Measurements from ENCODE around the gene AKR1A1. TPM values are rescaled to one million over a fixed set of nuclear protein-coding genes. Genes with fewer than 3 reads are reported as not detected.
A peak's percentile ranks its signal among the peaks of the same experiment; 100 is the strongest.

Gene AKR1A1
- polyA plus RNA-seq, 1 experiment = 188 TPM

GRCh38 chr1:45569962-45570581, 19.4 kb downstream of the AKR1A1 start:
- H3K36me3 ChIP-seq (ENCODE audit: control insufficient read depth, insufficient read depth, low read length) = peaks cover 20% of the 10 kb centered on the region
- ChIA-PET CTCF (interaction anchor here (0.7 to 6.6 kb wide), 21 partner anchors 11 to 555 kb away, joined by 3 to 66 read pairs (median 5); partner anchors contain the start of genes AKR1A1, NASP and PRDX1), POLR2A (no interaction called here)
- peak; percentile 97 for TF ChIP-seq CTCF (IDR thresholded peaks at IDR 0.05; ENCODE audit: insufficient read depth, low read depth, low read length)
- no peak overlapping the region for H3K4me3 ChIP-seq (ENCODE audit: low read depth, low read length)
- no peaks in the 10 kb centered on the region for H3K27me3 ChIP-seq (ENCODE audit: control insufficient read depth, insufficient read depth, low read length)
- peak; percentile 27 for DNase-seq (ENCODE audit: low read depth)

- no peaks in the 10 kb centered on the region for H3K27me3 ChIP-seq (ENCODE audit: control insufficient read depth, insufficient read depth, low read length)
- no peak for DNase-seq (ENCODE audit: low read depth)
- peaks cover 20% of the 10 kb centered on the region for H3K36me3 ChIP-seq (ENCODE audit: control insufficient read depth, insufficient read depth, low read length)
- ChIA-PET POLR2A (no interaction called here), CTCF (interaction anchor here (0.7 to 6.6 kb wide), 13 partner anchors 12 to 343 kb away, joined by 3 to 66 read pairs (median 7); partner anchors contain the start of genes AKR1A1 and NASP)
- no peak for TF ChIP-seq CTCF (IDR thresholded peaks at IDR 0.05; ENCODE audit: insufficient read depth, low read depth, low read length)
- no peak overlapping the region for H3K4me3 ChIP-seq (ENCODE audit: low read depth, low read length)
Observed at GRCh38 chr1:45570631-45571030, 20.0 kb downstream of the AKR1A1 start.

- POLR2A ChIA-PET = no interaction called here
- CTCF ChIA-PET = interaction anchor here (6.6 kb wide), 1 partner anchor 9 kb away, joined by 66 read pairs; the partner anchor contains the start of gene NASP
- H3K36me3 ChIP-seq (ENCODE audit: control insufficient read depth, insufficient read depth, low read length) = peaks cover 8% of the 10 kb centered on the region
- peak; percentile 16; the same call in 1 of the 2 replicates for TF ChIP-seq CTCF (IDR thresholded peaks at IDR 0.05; ENCODE audit: insufficient read depth, low read depth, low read length)
- no peak for DNase-seq (ENCODE audit: low read depth)
- no peak overlapping the region for H3K4me3 ChIP-seq (ENCODE audit: low read depth, low read length)
- H3K27me3 ChIP-seq (ENCODE audit: control insufficient read depth, insufficient read depth, low read length) = no peaks in the 10 kb centered on the region
Observed at GRCh38 chr1:45573231-45573804, 22.7 kb downstream of the AKR1A1 start.

- no peak for DNase-seq (ENCODE audit: low read depth)
- H3K36me3 ChIP-seq (ENCODE audit: control insufficient read depth, insufficient read depth, low read length) = peaks cover 8% of the 10 kb centered on the region
- ChIA-PET POLR2A (no interaction called here), CTCF (interaction anchor here (0.9 to 1.4 kb wide), 2 partner anchors 62 to 66 kb away, joined by 3 read pairs; no protein-coding TSS in a partner anchor)
- no peak for TF ChIP-seq CTCF (IDR thresholded peaks at IDR 0.05; ENCODE audit: insufficient read depth, low read depth, low read length)
- H3K27me3 ChIP-seq (ENCODE audit: control insufficient read depth, insufficient read depth, low read length) = no peaks in the 10 kb centered on the region
- H3K4me3 ChIP-seq (ENCODE audit: low read depth, low read length) = no peak overlapping the region
Observed at GRCh38 chr1:45574105-45574626, 23.5 kb downstream of the AKR1A1 start.

- Histone ChIP-seq H3K36me3 (ENCODE audit: control insufficient read depth, insufficient read depth, low read length) (no peaks in the 10 kb centered on the region), H3K27me3 (ENCODE audit: control insufficient read depth, insufficient read depth, low read length) (no peaks in the 10 kb centered on the region), H3K4me3 (ENCODE audit: low read depth, low read length) (peak overlapping the region; percentile 100)
- TF ChIP-seq CTCF (IDR thresholded peaks at IDR 0.05; ENCODE audit: insufficient read depth, low read depth, low read length) = no peak
- DNase-seq (ENCODE audit: low read depth) = peak; percentile 91
- POLR2A ChIA-PET = interaction anchor here (0.6 to 0.8 kb wide), 2 partner anchors 8 to 19 kb away, joined by 3 to 4 read pairs; no protein-coding TSS in a partner anchor
- CTCF ChIA-PET = interaction anchor here (1.2 to 7.1 kb wide), 3 partner anchors 13 to 565 kb away, joined by 3 to 66 read pairs (median 9); no protein-coding TSS in a partner anchor
Observed at GRCh38 chr1:45583264-45583665, 32.6 kb downstream of the AKR1A1 start.

All from BJ (cell line).